Measurements from ENCODE around the gene POLQ.
"Not testable (repeated sequence)": the region's sequence is repeated elsewhere in the genome, so short reads cannot be mapped to it uniquely, and the experiment has no call there.

POLQ gene

GRCh38 chr3:121508389-121508788, 37.4 kb downstream of the POLQ start:
- no peak for DNase-seq (ENCODE audit: low spot score)

- DNase-seq (ENCODE audit: low spot score), result no peak
These were observed 40.5 kb downstream of the POLQ start for GRCh38 chr3:121505256-121505655.

DNA sequence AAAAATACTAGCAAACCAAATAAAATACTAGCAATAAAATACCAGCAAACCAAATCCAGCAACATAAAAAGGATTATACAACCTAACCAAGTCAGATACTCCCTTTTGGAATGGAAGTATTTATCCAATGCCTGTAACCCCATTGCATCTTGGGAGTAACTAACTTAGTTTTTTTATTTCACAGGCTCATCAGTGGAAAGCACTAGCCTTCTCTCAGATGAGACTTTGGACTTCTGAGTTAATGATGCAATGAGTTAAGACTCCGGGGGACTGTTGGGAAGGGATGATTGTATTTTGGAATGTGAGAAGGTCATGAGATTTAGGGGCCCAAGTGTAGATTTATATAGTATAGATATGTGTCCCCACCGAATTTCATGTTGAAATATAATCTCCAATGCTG, 41.2 kb downstream of the POLQ start:
- no peak for DNase-seq (ENCODE audit: low spot score)

GRCh38 chr3:121496786-121497185, 49.0 kb downstream of the POLQ start:
- no peak for DNase-seq (ENCODE audit: low spot score)

- no peak for DNase-seq (ENCODE audit: low spot score)
These were observed 52.4 kb downstream of the POLQ start for GRCh38 chr3:121493431-121493830.

- DNase-seq (ENCODE audit: low spot score), result no peak
These were observed 54.0 kb downstream of the POLQ start for GRCh38 chr3:121491683-121492320.

DNA sequence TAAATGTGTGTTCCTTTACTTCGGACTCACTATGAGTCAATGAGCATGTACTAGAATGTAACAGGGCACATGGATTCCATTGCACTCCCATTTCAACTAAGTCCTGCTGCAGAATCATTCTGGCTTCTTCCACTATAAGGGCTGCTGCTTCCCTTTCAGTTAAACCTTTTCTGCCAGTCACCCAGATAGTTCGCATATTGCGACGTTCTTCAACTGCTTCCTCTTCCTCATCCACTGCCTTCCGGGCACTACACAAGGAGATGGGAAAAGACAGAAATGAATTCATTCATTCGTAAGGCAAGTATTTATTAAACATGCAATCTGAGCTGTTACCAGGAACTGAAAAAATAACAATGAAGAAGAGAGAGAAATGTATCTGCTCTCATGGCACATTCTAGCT, 55.6 kb downstream of the POLQ start:
- DNase-seq (ENCODE audit: low spot score), result no peak

DNA sequence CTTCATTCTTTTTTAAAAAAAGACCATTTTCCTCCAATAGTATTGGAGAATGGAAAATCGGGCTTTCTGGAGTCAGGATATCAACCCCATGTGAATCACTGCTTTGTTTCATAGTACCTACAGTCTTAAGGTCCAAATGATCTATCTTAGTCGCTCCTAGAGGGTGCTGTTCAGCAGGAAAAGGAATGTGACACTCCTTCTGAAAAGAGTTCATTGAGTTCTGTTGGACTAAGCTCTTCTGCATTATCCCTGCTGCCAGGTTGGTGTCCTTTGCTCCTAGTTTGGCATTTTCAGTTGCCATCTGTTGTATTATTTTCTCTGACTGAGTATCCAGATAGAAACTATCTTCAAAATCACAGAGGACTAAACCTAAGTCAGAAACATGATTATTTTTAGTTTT, 57.2 kb downstream of the POLQ start:
- DNase-seq (ENCODE audit: low spot score), result no peak

DNA sequence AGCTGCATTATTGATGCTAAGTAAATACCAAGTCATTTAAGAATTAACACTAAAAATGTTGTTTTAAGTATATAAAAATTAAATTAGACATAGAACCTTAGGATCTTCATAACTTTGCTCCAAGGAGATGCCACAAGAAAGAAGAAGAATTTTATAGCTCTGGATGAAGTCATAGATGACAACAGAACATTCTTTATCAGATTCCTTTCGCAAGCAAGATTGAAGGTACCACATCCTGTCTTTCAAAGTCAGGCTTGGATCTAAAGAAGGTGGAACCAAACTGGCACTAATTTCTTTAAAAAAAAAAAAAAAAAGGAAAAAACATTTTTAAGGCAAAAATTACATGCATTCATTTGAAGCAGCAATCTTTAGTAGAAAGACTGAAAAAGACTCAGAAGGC, 62.5 kb downstream of the POLQ start:
- DNase-seq (ENCODE audit: low spot score), result peak; percentile 18

DNA sequence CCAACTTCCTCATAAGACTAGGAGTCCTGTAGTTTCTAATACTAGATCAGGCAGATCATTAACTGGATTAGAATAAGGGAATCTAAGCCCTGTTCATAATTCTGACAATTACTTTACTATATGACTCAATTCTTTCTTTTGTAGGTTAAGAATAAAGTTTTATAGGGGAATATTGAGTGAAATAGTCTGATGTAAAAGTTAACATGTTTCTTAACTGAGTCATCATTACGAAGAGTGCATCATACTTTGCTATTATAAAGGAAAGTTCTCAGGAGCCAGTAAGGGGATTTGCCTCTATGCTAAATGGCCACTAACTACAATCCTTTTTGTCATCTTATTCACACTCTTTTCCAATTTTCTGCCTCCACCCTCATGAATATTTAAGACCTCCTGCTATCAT, 63.1 kb downstream of the POLQ start:
- peak; percentile 57 for DNase-seq (ENCODE audit: low spot score)

GRCh38 chr3:121481106-121481880, 64.5 kb downstream of the POLQ start:
- DNase-seq (ENCODE audit: low spot score), result no peak

GRCh38 chr3:121477589-121477988, 68.2 kb downstream of the POLQ start:
- DNase-seq (ENCODE audit: low spot score), result peak; percentile 65

DNA sequence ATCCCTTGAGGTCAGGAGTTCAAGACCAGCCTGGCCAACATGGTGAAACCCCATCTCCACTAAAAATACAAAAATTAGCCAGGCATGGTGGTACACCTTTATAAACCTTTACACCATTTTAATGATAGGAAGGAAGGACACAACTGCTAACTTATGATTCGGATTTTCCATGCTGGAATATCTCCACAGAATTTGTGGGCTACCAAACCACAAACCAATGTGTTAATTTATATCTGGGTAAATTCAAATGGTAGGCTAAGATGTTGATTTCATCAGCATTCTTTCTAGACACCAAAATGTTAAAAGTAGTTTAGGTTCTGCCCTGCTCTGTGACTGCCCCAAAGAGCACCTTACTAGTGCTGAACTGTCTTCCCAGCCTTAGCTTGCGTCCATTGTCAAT, 72.8 kb downstream of the POLQ start:
- DNase-seq (ENCODE audit: low spot score), result no peak

DNA sequence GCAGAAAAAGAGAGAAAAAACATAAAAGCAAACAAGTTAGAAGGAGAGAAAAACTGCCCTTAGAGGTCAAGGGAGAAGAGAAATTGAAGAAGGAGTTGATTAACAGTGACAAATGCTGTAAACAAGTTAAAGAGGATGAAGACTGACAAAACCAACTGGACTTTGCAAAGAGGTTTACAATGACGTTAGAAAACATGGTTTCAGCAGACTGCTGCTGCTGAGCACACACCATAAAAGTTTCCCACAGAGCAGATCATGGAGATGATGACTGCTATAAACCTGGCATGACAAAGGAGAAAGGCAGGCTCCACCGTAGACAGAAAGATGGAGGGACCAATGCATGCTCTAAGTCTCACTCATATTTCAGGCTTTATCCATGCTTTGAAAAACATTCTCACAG, 78.7 kb downstream of the POLQ start:
- no peak for DNase-seq (ENCODE audit: low spot score)

- DNase-seq (ENCODE audit: low spot score), result no peak
These were observed 82.0 kb downstream of the POLQ start for GRCh38 chr3:121463745-121464144.

DNA sequence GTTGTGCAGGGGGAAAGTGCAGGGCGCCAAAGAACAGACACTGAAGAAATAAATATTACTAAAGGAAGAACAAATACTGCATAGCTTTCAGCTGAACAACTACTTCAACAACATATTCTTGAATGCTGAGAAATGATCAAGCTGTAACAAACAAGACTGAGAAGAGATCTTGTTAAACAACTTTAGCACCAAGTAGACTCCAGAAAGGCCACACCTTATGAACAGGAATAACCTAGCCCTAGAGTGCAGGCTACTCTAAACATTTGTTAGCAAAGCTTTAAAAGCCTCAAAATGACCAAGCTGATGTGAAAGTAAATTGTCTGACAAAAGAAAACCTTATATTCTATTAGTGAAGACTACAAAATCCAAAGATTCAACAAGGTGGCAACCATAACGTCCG, 83.2 kb downstream of the POLQ start:
- no peak for DNase-seq (ENCODE audit: low spot score)

- not testable (repeated sequence) for DNase-seq (ENCODE audit: low spot score)
These were observed 94.0 kb downstream of the POLQ start for GRCh38 chr3:121451752-121452151.

GRCh38 chr3:121443456-121443855, 102.3 kb downstream of the POLQ start:
- no peak for DNase-seq (ENCODE audit: low spot score)

DNA sequence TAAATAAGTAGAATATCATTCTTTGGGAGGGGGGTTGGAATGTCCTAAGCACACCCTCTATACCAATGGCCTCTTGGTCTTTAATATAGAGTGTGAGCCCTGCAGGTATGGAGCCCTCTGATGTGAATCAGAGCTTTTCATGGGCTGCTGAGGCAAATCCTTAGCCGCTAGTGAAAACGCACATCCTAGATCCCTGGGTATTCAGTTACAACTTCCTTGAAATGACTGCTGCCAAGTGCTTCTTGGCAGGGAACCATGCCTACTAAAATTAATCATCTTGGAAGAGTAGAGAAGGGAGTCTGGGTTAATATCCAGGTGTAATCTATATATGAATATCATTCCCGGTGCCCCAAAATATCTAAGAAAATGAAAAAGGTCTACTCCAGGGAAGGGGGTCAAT, 109.1 kb downstream of the POLQ start:
- DNase-seq (ENCODE audit: low spot score), result no peak

GRCh38 chr3:121436074-121436473, 109.7 kb downstream of the POLQ start:
- no peak for DNase-seq (ENCODE audit: low spot score)

- peak; percentile 46 for DNase-seq (ENCODE audit: low spot score)
These were observed 113.9 kb downstream of the POLQ start for GRCh38 chr3:121431726-121432517.

DNA sequence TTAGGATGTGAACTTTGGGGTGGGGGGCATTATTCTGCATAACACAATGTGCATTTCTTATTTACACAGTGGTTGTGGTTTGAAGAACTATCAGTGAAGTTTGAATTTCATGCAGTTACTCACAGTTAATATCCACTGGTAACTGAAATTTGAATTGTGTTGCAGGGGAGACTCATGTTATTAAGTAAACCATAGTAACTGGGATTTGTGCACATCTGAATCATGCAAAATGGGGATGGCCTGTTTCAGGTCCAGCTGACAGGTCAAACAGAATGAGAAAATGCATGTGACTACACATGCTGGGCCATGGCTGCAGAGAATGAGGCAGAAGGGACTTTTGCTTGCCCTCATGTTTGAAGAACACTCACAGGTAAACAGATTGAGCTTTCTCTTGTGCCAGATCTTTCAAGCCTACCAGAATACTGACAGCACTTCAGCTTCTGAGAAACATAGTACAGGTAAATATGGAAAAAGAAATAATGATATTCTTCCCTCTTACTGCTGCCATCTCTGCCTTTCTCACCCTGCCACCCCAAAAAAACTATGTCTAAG, 115.0 kb downstream of the POLQ start:
- DNase-seq (ENCODE audit: low spot score), result no peak

DNA sequence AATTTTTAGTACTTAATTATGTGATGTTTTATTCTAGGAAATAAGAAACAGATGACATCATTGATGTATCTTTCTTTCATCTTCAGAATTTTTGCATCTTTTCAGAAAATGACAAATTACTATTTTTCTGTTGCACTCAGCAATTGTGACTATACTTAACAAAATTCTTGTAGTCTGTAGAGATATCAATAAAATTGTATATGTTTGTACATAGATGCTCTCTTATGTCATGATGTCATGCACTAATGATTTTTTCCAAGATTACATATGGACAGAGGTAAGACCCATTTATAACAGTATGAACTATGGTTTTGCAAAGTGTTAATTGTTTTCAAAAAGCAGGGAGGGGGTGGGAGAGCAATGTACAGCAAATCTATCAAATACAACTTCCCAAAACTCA, 121.2 kb downstream of the POLQ start:
- no peak for DNase-seq (ENCODE audit: low spot score)

Measured in GM03348 (cell line).